Liver (tissue), 3 donors: ENCODE results near the gene STAT3.

ENCODE experiments used
- ATF3 ChIP-seq: IDR thresholded peaks from 2 replicates; pipeline ENCODE4 v1.6.1; 2016; ENCODE audit warnings: antibody characterized with exemption
- CTCF ChIP-seq: fragments of 150-350 bp; IDR thresholded peaks from 2 replicates; pipeline ENCODE4 v1.5.1; 2017; ENCODE audit warnings: improper control_type of control experiment, low read depth, low read length; ENCODE audit not compliant: missing input control
- EGR1 ChIP-seq, 2 donors: IDR thresholded peaks; 2 replicates each; pipeline ENCODE4 v1.6.1; 2016 to 2018; ENCODE audit warnings: antibody characterized with exemption in 2 of 2, low read depth in 2 of 2
- GABPA ChIP-seq, 2 donors: IDR thresholded peaks in 1 of 2; conservative IDR thresholded peaks in 1 of 2; 2 replicates each; pipeline ENCODE4 v1.6.1; 2016; ENCODE audit warnings: antibody characterized with exemption in 2 of 2, mild to moderate bottlenecking in 1 of 2, moderate library complexity in 1 of 2
- JUND ChIP-seq, 2 donors: IDR thresholded peaks; 2 replicates each; pipeline ENCODE4 v1.6.1; 2016; ENCODE audit warnings: antibody characterized with exemption in 2 of 2
- RAD21 ChIP-seq, 2 donors: IDR thresholded peaks; 2 replicates each; pipeline ENCODE4 v1.6.1; 2016; ENCODE audit warnings: antibody characterized with exemption in 2 of 2, mild to moderate bottlenecking in 2 of 2
- REST ChIP-seq: IDR thresholded peaks from 2 replicates; pipeline ENCODE4 v1.6.1; 2016; ENCODE audit warnings: antibody characterized with exemption, mild to moderate bottlenecking
- RXRA ChIP-seq, 2 donors: IDR thresholded peaks; 2 replicates each; pipeline ENCODE4 v1.6.1; 2017 to 2018; ENCODE audit warnings: antibody characterized with exemption in 2 of 2, mild to moderate bottlenecking in 1 of 2
- TAF1 ChIP-seq: conservative IDR thresholded peaks from 2 replicates; pipeline ENCODE4 v1.6.1; 2016; ENCODE audit warnings: antibody characterized with exemption, mild to moderate bottlenecking
- YY1 ChIP-seq: IDR thresholded peaks from 2 replicates; pipeline ENCODE4 v1.6.1; 2016; ENCODE audit warnings: antibody characterized with exemption, mild to moderate bottlenecking
- donor health status: healthy.
- donor health status: healthy.

- TF ChIP-seq CTCF (no peak), ATF3 (no peak), JUND (IDR thresholded peaks at IDR 0.05) (no peak), RAD21 (IDR thresholded peaks at IDR 0.05) (no peak), REST (no peak), YY1 (no peak), RXRA (IDR thresholded peaks at IDR 0.05) (no peak), EGR1 (IDR thresholded peaks at IDR 0.05; ENCODE audit: low read depth in 2 of 2) (no peak), GABPA (IDR thresholded peaks at IDR 0.05 in 1 of 2, conservative IDR thresholded peaks at IDR 0.05 in 1 of 2) (no peak), TAF1 (no peak)
These were observed 48.1 kb upstream of the STAT3 start for GRCh38 chr17:42436391-42436790.
